ENCODE data around the gene CIRBP.
"Not testable (repeated sequence)": the region's sequence is repeated elsewhere in the genome, so short reads cannot be mapped to it uniquely, and the experiment has no call there.

The CIRBP gene

DNA sequence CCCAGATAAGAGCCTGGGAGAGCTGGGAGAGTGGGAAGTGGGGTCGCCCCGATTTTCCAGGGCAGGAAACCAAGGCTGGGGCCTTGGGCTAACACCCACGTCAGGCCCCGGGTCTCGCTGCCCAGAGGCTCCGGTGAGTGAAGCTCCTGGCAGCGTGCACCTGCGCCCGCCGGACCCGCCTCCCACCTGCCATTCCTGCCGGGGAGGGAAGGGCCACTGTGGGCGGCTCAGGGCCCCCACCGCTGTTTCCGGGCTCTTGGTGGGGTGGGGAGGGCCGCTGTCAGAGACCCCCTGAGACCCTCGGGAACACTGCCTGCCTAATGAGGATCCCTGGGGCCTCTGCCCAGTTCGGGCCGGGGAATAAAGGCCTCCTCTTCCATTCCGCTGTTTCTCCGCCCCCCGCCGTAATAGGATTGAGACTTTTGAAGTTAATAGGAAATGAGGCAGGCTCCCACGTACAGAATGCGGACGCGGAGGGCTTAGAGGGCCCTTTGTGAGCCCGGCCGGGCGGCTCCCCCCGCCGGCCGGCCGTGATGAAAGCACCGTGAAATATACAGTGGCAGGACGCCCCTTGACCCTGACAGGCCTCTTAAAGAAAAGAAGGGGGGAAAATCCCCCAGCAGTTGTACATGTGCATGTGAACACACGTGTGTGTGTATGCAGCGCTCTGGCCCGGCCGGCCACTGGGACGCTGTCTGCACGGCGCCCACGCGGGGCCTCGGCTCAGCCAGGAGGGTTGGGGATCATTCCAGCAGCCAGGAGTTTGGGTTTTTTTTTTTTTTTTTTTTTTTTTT, 49.7 kb downstream of the CIRBP start:
- TF ChIP-seq, protein P1, sequence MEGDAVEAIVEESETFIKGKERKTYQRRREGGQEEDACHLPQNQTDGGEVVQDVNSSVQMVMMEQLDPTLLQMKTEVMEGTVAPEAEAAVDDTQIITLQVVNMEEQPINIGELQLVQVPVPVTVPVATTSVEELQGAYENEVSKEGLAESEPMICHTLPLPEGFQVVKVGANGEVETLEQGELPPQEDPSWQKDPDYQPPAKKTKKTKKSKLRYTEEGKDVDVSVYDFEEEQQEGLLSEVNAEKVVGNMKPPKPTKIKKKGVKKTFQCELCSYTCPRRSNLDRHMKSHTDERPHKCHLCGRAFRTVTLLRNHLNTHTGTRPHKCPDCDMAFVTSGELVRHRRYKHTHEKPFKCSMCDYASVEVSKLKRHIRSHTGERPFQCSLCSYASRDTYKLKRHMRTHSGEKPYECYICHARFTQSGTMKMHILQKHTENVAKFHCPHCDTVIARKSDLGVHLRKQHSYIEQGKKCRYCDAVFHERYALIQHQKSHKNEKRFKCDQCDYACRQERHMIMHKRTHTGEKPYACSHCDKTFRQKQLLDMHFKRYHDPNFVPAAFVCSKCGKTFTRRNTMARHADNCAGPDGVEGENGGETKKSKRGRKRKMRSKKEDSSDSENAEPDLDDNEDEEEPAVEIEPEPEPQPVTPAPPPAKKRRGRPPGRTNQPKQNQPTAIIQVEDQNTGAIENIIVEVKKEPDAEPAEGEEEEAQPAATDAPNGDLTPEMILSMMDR (IDR thresholded peaks at IDR 0.05; ENCODE audit: insufficient read depth, missing control alignments), result no peak
- DNase-seq (ENCODE audit: insufficient read length, low spot score) (no peak), FAIRE-seq (no peak)

DNA sequence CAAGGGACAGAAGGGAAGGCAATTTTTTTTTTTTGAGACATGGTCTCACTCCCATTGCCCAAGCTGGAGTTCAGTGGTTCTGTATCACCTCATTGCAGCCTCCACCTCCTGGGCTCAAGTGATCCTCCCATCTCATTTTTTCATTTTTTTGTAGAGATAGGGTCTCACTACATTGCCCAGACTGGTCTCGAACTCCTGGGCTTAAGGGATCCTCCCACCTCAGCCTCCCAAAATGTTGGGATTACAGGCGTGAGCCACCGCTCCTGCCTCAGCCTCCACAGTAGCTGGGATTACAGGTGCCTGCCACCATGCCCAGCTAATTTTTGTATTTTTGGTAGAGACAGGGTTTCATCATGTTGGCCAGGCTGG, 51.1 kb downstream of the CIRBP start:
- DNase-seq (ENCODE audit: insufficient read length, low spot score); FAIRE-seq: not testable (repeated sequence)

DNA sequence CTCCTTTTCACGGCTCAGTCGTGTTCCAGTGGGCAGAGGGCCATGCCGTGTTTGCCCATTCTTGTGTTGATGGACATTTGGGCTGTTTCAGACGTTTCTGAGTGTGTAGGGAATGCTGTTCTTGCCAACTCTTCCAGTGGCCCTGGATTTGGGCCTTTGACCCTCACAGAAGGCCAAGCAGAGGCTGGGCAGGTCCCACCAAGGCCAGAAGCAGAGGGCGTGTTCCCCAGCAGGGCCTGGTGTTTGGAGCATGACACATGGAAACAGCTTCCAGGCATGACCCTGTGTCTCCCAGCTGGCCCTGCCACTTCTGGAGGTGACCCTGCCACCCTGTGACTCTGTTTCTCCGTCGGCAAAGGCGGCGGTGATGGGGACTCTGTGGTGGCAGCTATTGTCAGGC, 52.4 kb downstream of the CIRBP start:
- TF ChIP-seq, protein P1 (IDR thresholded peaks at IDR 0.05; ENCODE audit: insufficient read depth, missing control alignments), result no peak
- FAIRE-seq (no peak), DNase-seq (ENCODE audit: insufficient read length, low spot score) (no peak)

DNA sequence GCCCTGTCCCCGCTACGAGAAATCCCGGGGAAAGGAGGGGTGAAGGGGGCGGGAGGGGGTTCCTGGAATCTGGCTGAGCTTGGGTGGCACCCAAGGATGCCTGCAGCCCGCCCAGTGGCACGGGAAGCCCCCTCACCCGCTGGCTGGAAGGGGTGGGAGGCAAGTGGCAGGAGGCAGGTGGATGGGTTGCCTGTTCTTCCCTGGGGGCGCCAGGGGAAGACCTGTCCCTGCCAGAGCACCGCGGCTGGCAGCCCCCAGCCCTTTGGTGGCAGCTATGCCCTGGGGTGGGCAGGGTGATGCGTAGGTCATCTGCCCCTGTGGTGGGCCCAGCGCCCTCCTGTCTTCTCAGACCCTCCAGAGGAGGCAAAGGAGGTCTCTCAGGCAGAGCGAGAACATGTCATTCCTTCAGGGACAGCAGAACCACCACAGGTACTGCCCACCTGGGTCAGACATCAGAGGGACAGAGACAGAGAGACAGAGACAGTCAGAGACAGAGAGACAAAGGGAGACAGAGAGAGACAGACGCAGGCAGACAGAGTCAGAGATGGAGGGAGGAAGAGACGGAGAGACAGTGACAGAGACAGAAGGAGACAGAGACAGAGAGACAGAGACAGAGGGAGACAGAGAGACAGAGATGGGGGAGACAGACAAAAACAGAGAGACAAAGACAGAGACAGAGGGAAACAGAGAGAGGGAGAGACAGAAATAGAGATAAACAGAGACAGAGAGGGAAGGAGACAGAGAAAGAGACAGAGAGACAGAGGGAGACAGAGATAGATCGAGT, 53.3 kb downstream of the CIRBP start:
- DNase-seq (ENCODE audit: insufficient read length, low spot score) (no peak), FAIRE-seq (no peak)
- TF ChIP-seq, protein P1 (IDR thresholded peaks at IDR 0.05; ENCODE audit: insufficient read depth, missing control alignments), result no peak

DNA sequence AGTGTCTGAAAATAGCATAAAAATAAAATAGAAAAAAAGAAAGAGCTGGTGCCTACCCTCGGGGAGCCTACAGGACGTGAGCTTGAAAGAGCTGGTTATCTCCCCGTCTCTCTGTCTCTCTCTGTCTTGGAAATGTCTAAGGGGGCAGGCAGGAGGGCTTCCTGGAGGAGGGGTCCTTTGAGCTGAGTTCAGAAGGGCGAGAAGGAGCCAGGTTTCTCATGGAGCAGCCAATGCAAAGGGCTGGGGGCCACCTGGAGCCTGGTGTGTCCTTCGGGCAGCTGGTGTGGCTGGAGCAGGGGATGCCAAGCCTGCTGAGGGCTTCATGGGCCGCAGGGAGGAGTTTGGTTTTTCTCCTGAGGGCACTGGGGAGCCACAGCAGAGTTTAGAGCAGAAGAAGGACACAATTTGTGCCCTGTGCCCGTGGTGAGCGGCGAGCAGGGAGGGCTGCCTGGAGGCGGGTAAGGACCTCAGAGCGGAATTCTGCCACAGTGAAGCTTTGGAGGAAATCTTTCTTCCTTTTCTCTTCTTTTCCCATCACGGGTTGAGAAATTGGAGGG, 55.2 kb downstream of the CIRBP start:
- TF ChIP-seq, protein P1 (IDR thresholded peaks at IDR 0.05; ENCODE audit: insufficient read depth, missing control alignments), result no peak
- FAIRE-seq (no peak), DNase-seq (ENCODE audit: insufficient read length, low spot score) (no peak)
